HCT116 (cell line): Measurements from ENCODE around the gene FAM168B. TPM values are rescaled to one million over a fixed set of nuclear protein-coding genes. Genes with fewer than 3 reads are reported as not detected.

ENCODE experiments used
- ATAC-seq: fragments of 200-7000 bp; cut with Tn5 transposase; 2 replicates; pipeline ENCODE4 v1.9.1; 2020; ENCODE audit warnings: mild to moderate bottlenecking, moderate library complexity
- BruUV-seq: library from RNA; stranded (reverse); fragments of 400-500 nt; replicated peaks from 2 replicates; lab custom pipeline; 2021; lab: Mats Ljungman, UMichigan
- CTCF ChIA-PET: fragments of 300-600 bp; sonication (Branson Sonifier 250); formaldehyde crosslinking; loops from one replicate; lab custom pipeline; 2021; ENCODE audit warnings: antibody characterized with exemption; lab: Charles Lee
- POLR2A ChIA-PET: fragments of 300-600, 350-600 bp; sonication (Branson Sonifier 250); formaldehyde crosslinking; loops from one replicate; lab custom pipeline; 2021; ENCODE audit warnings: antibody characterized with exemption; lab: Charles Lee
- RAD21 ChIA-PET, 2 experiments: fragments of 300-600 bp; sonication (Branson Sonifier 250); formaldehyde crosslinking; loops; one replicate each; lab custom pipeline; 2023; ENCODE audit warnings: low total read pairs in 2 of 2; ENCODE audit not compliant: uncharacterized antibody in 2 of 2, unreplicated experiment in 2 of 2, low non-redundant PET in 1 of 2; lab: Charles Lee
- DNase-seq: peaks from one replicate; pipeline ENCODE4 v3.0.0-alpha.2; 2010; ENCODE audit warnings: low read depth, low spot score
- H2AFZ ChIP-seq: fragments of 200-600 bp; shearing (Covaris generic), sonication (generic); 2 replicates; pipeline ENCODE4 v1.6.1; 2017; ENCODE audit warnings: low read depth, mixed run types, mixed read lengths, antibody characterized with exemption, low read length; ENCODE audit not compliant: poor library complexity, severe bottlenecking
- H3K27ac ChIP-seq: 2 replicates; pipeline ENCODE4 v1.5.1; 2012; ENCODE audit warnings: low read depth, low read length
- H3K27me3 ChIP-seq: fragments of 200-600 bp; sonication (generic); 2 replicates; pipeline ENCODE4 v1.6.1; 2016; ENCODE audit warnings: mixed run types, low read length, mixed read lengths; ENCODE audit not compliant: insufficient read depth
- H3K36me3 ChIP-seq, 2 experiments: fragments of 200-500 bp in 1 of 2; fragments of 200-600 bp in 1 of 2; sonication (Bioruptor generic) in 1 of 2; sonication (generic) in 1 of 2; 2 replicates each; pipeline versions ENCODE4 v1.5.1 to v1.6.1; 2014 to 2016; ENCODE audit warnings: low read length in 2 of 2, inconsistent platforms in 1 of 2, mixed read lengths in 1 of 2, mixed run types in 1 of 2; ENCODE audit not compliant: insufficient read depth in 2 of 2, control insufficient read depth in 1 of 2
- H3K4me1 ChIP-seq, 2 experiments: fragments of 200-600 bp in 1 of 2; sonication (generic) in 1 of 2; 2 replicates each; pipeline versions ENCODE4 v1.5.1 to v1.6.1; 2012 to 2017; ENCODE audit warnings: low read length in 2 of 2, inconsistent platforms in 1 of 2, mild to moderate bottlenecking in 1 of 2, mixed read lengths in 1 of 2, mixed run types in 1 of 2, moderate library complexity in 1 of 2; ENCODE audit not compliant: insufficient read depth in 2 of 2, control insufficient read depth in 1 of 2
- H3K4me2 ChIP-seq: fragments of 200-600 bp; sonication (generic); 2 replicates; pipeline ENCODE4 v1.6.1; 2017; ENCODE audit warnings: mixed run types, low read length, mixed read lengths
- H3K4me3 ChIP-seq, 2 experiments: fragments of 200-600 bp in 1 of 2; sonication (generic) in 1 of 2; replicated peaks in 1 of 2; 2 replicates each; pipeline ENCODE4 v1.5.1; 2011 to 2016; ENCODE audit warnings: low read length in 2 of 2, control low read depth in 1 of 2, low read depth in 1 of 2, mild to moderate bottlenecking in 1 of 2, mixed read lengths in 1 of 2, mixed run types in 1 of 2
- H3K79me2 ChIP-seq: fragments of 200-600 bp; sonication (generic); 2 replicates; pipeline ENCODE4 v1.6.1; 2017; ENCODE audit warnings: mild to moderate bottlenecking, mixed run types, low read length, moderate library complexity, mixed read lengths; ENCODE audit not compliant: insufficient read depth
- H3K9ac ChIP-seq: fragments of 200-600 bp; sonication (generic); 2 replicates; pipeline ENCODE4 v1.6.1; 2016; ENCODE audit warnings: low read length, mixed read lengths
- H3K9me2 ChIP-seq: fragments of 200-600 bp; sonication (generic), shearing (Covaris generic); 2 replicates; pipeline ENCODE4 v1.6.1; 2017; ENCODE audit warnings: mixed run types, mild to moderate bottlenecking, moderate library complexity; ENCODE audit not compliant: insufficient read depth
- H3K9me3 ChIP-seq, 2 experiments: fragments of 200-500 bp in 1 of 2; fragments of 200-600 bp in 1 of 2; sonication (Bioruptor generic) in 1 of 2; sonication (generic) in 1 of 2; 2 replicates each; pipeline ENCODE4 v1.6.1; 2014 to 2017; ENCODE audit warnings: low read length in 2 of 2, mixed read lengths in 2 of 2, inconsistent platforms in 1 of 2, low read depth in 1 of 2, mild to moderate bottlenecking in 1 of 2, mixed run types in 1 of 2, moderate library complexity in 1 of 2; ENCODE audit not compliant: control insufficient read depth in 1 of 2, insufficient read depth in 1 of 2
- H4K20me1 ChIP-seq: fragments of 200-600 bp; sonication (generic), shearing (Covaris generic); 2 replicates; pipeline ENCODE4 v1.6.1; 2017; ENCODE audit warnings: mixed run types, mild to moderate bottlenecking, moderate library complexity; ENCODE audit not compliant: insufficient read depth
- ATF3 ChIP-seq: IDR thresholded peaks from 2 replicates; pipeline ENCODE4 v1.6.1; 2012
- CBX3 ChIP-seq: IDR thresholded peaks from 2 replicates; pipeline ENCODE4 v1.6.1; 2012; ENCODE audit warnings: low read depth
- CTCF ChIP-seq, 3 experiments: fragments of 200-600 bp in 1 of 3; sonication (generic) in 1 of 3; IDR thresholded peaks in 2 of 3; conservative IDR thresholded peaks in 1 of 3; 2 replicates each; pipeline ENCODE4 v1.5.1; 2012 to 2017; ENCODE audit warnings: low read depth in 2 of 3, low read length in 2 of 3, antibody characterized with exemption in 1 of 3, borderline replicate concordance in 1 of 3, control low read depth in 1 of 3, mild to moderate bottlenecking in 1 of 3, mixed read lengths in 1 of 3, mixed run types in 1 of 3, moderate library complexity in 1 of 3; ENCODE audit not compliant: insufficient read depth in 1 of 3
- EGR1 ChIP-seq: IDR thresholded peaks from 2 replicates; pipeline ENCODE4 v1.6.1; 2012; ENCODE audit warnings: low read depth
- ELF1 ChIP-seq: IDR thresholded peaks from 2 replicates; pipeline ENCODE4 v1.6.1; 2012; ENCODE audit warnings: low read depth, borderline replicate concordance
- EZH2 ChIP-seq: fragments of 200-600 bp; sonication (generic); IDR thresholded peaks from 2 replicates; pipeline ENCODE4 v1.6.1; 2017; ENCODE audit warnings: antibody characterized with exemption, mixed run types
- EZH2phosphoT487 ChIP-seq: fragments of 200-600 bp; IDR thresholded peaks from 2 replicates; pipeline ENCODE4 v1.6.1; 2018; ENCODE audit warnings: antibody characterized with exemption, borderline replicate concordance
- FOSL1 ChIP-seq: IDR thresholded peaks from 2 replicates; pipeline ENCODE4 v1.6.1; 2012; ENCODE audit warnings: low read depth
- MAX ChIP-seq: IDR thresholded peaks from 2 replicates; pipeline ENCODE4 v1.6.1; 2012
- POLR2A ChIP-seq: IDR thresholded peaks from 2 replicates; pipeline ENCODE4 v1.7.0; 2011; ENCODE audit warnings: borderline replicate concordance; ENCODE audit not compliant: insufficient read depth, insufficient read length; ENCODE audit errors: extremely low read depth
- RAD21 ChIP-seq: IDR thresholded peaks from 2 replicates; pipeline ENCODE4 v1.6.1; 2012; ENCODE audit warnings: low read depth, mild to moderate bottlenecking
- SIN3A ChIP-seq: IDR thresholded peaks from 2 replicates; pipeline ENCODE4 v1.6.1; 2012; ENCODE audit warnings: low read depth
- SP1 ChIP-seq: IDR thresholded peaks from 2 replicates; pipeline ENCODE4 v1.6.1; 2012; ENCODE audit warnings: low read depth
- TCF7L2 ChIP-seq: IDR thresholded peaks from 2 replicates; pipeline ENCODE4 v1.7.0; 2011; ENCODE audit warnings: borderline replicate concordance, inconsistent platforms; ENCODE audit not compliant: insufficient read depth, insufficient read length; ENCODE audit errors: extremely low read depth
- YY1 ChIP-seq: IDR thresholded peaks from 2 replicates; pipeline ENCODE4 v1.6.1; 2011; ENCODE audit warnings: low read length, low read depth, moderate library complexity, mild to moderate bottlenecking; ENCODE audit not compliant: insufficient replicate concordance; ENCODE audit errors: extremely low read depth
- ZBTB33 ChIP-seq: IDR thresholded peaks from 2 replicates; pipeline ENCODE4 v1.6.1; 2011; ENCODE audit warnings: mild to moderate bottlenecking, low read length, moderate library complexity; ENCODE audit not compliant: insufficient replicate concordance; ENCODE audit errors: extremely low read depth
- ZFX ChIP-seq: fragments of 450-650 bp; IDR thresholded peaks from 2 replicates; pipeline ENCODE4 v1.6.1; 2017
- ZNF274 ChIP-seq: fragments of 200-500 bp; sonication (Bioruptor generic); IDR thresholded peaks from 2 replicates; pipeline ENCODE4 v1.6.1; 2014; ENCODE audit warnings: mild to moderate bottlenecking, low read depth, low read length, inconsistent platforms
- intact Hi-C: fragments of 100-400 bp; cut with micrococcal nuclease; formaldehyde crosslinking; loops from 2 replicates; pipeline ENCODE4 v1.10.0; 2022
- total RNA-seq: library from RNA; stranded (reverse); gene quantifications from one replicate; pipeline ENCODE4 v1.2.1, GENCODE V29; 2021; ENCODE audit not compliant: unreplicated experiment
- TF ChIP-seq, protein P1 (sequence below): IDR thresholded peaks from 2 replicates; pipeline ENCODE4 v1.6.1; 2012; ENCODE audit warnings: low read depth

FAM168B gene
- total RNA-seq, 1 experiment from 2014 or later = 94.5 TPM

GRCh38 chr2:131036696-131037397 lies 56.4 kb downstream of the FAM168B start:
- ChIA-PET POLR2A (no interaction called here), CTCF (no interaction called here)
- intact Hi-C loops = no loop called here

More at GRCh38 chr2:131036696-131037397, 56.4 kb downstream of the FAM168B start:
- no peak for ATAC-seq
- H3K4me1 ChIP-seq = no peaks in the 10 kb centered on the region
- H3K9ac ChIP-seq = no peak overlapping the region
- TF ChIP-seq ZBTB33 (no peak), ATF3 (no peak), YY1 (no peak), CBX3 (no peak), RAD21 (no peak), ELF1 (no peak), SP1 (no peak), CTCF (IDR thresholded peaks at IDR 0.05 in 2 of 3, conservative IDR thresholded peaks at IDR 0.05 in 1 of 3; ENCODE audit: borderline replicate concordance in 1 of 3, insufficient read depth in 1 of 3, low read depth in 2 of 3, low read length in 2 of 3) (no peak), EZH2phosphoT487 (no peak), ZNF274 (no peak), MAX (no peak), EGR1 (no peak), TCF7L2 (no peak), FOSL1 (no peak), POLR2A (no peak), ZFX (no peak), SIN3A (no peak), EZH2 (no peak)
- TF ChIP-seq, protein P1, sequence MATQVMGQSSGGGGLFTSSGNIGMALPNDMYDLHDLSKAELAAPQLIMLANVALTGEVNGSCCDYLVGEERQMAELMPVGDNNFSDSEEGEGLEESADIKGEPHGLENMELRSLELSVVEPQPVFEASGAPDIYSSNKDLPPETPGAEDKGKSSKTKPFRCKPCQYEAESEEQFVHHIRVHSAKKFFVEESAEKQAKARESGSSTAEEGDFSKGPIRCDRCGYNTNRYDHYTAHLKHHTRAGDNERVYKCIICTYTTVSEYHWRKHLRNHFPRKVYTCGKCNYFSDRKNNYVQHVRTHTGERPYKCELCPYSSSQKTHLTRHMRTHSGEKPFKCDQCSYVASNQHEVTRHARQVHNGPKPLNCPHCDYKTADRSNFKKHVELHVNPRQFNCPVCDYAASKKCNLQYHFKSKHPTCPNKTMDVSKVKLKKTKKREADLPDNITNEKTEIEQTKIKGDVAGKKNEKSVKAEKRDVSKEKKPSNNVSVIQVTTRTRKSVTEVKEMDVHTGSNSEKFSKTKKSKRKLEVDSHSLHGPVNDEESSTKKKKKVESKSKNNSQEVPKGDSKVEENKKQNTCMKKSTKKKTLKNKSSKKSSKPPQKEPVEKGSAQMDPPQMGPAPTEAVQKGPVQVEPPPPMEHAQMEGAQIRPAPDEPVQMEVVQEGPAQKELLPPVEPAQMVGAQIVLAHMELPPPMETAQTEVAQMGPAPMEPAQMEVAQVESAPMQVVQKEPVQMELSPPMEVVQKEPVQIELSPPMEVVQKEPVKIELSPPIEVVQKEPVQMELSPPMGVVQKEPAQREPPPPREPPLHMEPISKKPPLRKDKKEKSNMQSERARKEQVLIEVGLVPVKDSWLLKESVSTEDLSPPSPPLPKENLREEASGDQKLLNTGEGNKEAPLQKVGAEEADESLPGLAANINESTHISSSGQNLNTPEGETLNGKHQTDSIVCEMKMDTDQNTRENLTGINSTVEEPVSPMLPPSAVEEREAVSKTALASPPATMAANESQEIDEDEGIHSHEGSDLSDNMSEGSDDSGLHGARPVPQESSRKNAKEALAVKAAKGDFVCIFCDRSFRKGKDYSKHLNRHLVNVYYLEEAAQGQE = no peak
- no peak overlapping the region for H2AFZ ChIP-seq
- H3K4me3 ChIP-seq = no peak overlapping the region
- no peaks in the 10 kb centered on the region for H3K9me2 ChIP-seq
- peaks cover 0 to 2% of the 10 kb centered on the region in 2 experiments; a peak in 1 of 4 replicates for H3K36me3 ChIP-seq
- no TSS peak for BruUV-seq
- RAD21 ChIA-PET = no interaction called here
- no peak overlapping the region for H3K4me2 ChIP-seq
- H3K27me3 ChIP-seq = no peaks in the 10 kb centered on the region
- H3K9me3 ChIP-seq = no peaks in the 10 kb centered on the region
- H4K20me1 ChIP-seq = no peaks in the 10 kb centered on the region
- no peaks in the 10 kb centered on the region for H3K79me2 ChIP-seq
- no peak overlapping the region for H3K27ac ChIP-seq
- DNase-seq = no peak
